Endothelial cell (in vitro differentiated cells): ENCODE data around the gene CCDC116. TPM values are rescaled to one million over a fixed set of nuclear protein-coding genes. Genes with fewer than 3 reads are reported as not detected.
"Not testable (repeated sequence)": the region's sequence is repeated elsewhere in the genome, so short reads cannot be mapped to it uniquely, and the experiment has no call there.

Source experiments
- DNase-seq: peaks from one replicate; pipeline ENCODE4 v3.0.0; 2021; ENCODE audit warnings: low spot score
- H3K27ac Mint-ChIP-seq: one replicate; pipeline ENCODE4 v1.8.0; 2021; ENCODE audit warnings: mixed read lengths, inconsistent platforms; ENCODE audit not compliant: unreplicated experiment
- H3K27me3 Mint-ChIP-seq: one replicate; pipeline ENCODE4 v1.8.0; 2021; ENCODE audit warnings: mild to moderate bottlenecking, moderate library complexity, mixed read lengths, inconsistent platforms; ENCODE audit not compliant: unreplicated experiment
- H3K36me3 Mint-ChIP-seq: one replicate; pipeline ENCODE4 v1.8.0; 2021; ENCODE audit warnings: mild to moderate bottlenecking, low read depth, mixed read lengths, inconsistent platforms; ENCODE audit not compliant: unreplicated experiment
- H3K4me1 Mint-ChIP-seq: one replicate; pipeline ENCODE4 v1.8.0; 2021; ENCODE audit warnings: mild to moderate bottlenecking, mixed read lengths, inconsistent platforms; ENCODE audit not compliant: unreplicated experiment
- H3K4me3 Mint-ChIP-seq: one replicate; pipeline ENCODE4 v1.8.0; 2021; ENCODE audit warnings: mild to moderate bottlenecking, mixed read lengths, inconsistent platforms; ENCODE audit not compliant: unreplicated experiment
- H3K9me3 Mint-ChIP-seq: one replicate; pipeline ENCODE4 v1.8.0; 2021; ENCODE audit warnings: mixed read lengths, inconsistent platforms; ENCODE audit not compliant: unreplicated experiment
- CTCF ChIP-seq: fragments of 200-600 bp; sonication (generic); IDR thresholded peaks from one replicate; pipeline ENCODE4 v1.5.0; 2021; ENCODE audit warnings: antibody characterized with exemption; ENCODE audit not compliant: unreplicated experiment
- total RNA-seq: library from RNA; stranded (reverse); fragmentation: NEBNext Ultra II Directional; extraction: Animal tissue kit (Norgen Biotek cat#: 25700); gene quantifications from one replicate; pipeline ENCODE4 v1.2.1, GENCODE V29; 2021; ENCODE audit not compliant: unreplicated experiment

CCDC116 gene
- total RNA-seq, 1 donor from 2014 or later = 0.36 TPM

- H3K27ac Mint-ChIP-seq = no peak overlapping the region
- no peak overlapping the region for H3K4me3 Mint-ChIP-seq
- TF ChIP-seq CTCF = no peak
- DNase-seq = no peak
- H3K9me3 Mint-ChIP-seq = no peaks in the 10 kb centered on the region
- no peaks in the 10 kb centered on the region for H3K4me1 Mint-ChIP-seq
- peaks cover 3% of the 10 kb centered on the region for H3K27me3 Mint-ChIP-seq
- H3K36me3 Mint-ChIP-seq = peaks cover 28% of the 10 kb centered on the region
Observed at GRCh38 chr22:21612858-21613257, 19.7 kb upstream of the CCDC116 start.

DNA sequence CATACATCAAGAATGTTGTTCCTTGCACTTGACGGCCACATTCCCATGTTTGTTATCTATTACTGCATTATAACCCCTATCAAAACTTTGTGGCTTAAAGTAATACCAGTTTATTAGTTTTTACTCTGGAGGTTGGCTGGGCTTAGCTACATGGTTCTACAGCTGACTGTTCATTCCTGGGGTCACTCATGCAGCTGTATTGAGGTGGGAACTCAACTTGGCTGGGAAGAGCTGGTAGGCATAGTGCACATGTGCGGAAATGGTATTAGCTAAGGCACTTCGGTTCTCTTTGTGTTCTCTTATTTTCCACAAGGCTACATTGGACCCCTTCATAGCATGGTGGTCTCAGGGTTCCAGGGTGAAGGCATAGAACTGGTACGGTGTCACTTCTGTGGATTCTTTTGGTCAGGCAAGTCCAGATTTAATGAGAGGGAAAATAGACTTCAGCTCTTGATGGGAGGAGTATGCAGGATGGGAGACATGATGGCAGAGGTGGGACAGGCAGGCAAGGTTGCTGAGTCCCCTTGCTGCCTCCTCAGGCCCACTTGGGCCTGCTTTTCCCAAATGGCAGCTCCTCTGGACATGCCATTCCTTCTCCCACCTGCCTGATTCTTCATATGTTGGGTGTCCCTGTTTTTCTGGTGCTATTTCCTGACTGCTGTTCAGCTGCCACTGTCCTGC, 18.9 kb upstream of the CCDC116 start:
- no peaks in the 10 kb centered on the region for H3K4me1 Mint-ChIP-seq
- H3K4me3 Mint-ChIP-seq = no peak overlapping the region
- peaks cover 3% of the 10 kb centered on the region for H3K27me3 Mint-ChIP-seq
- no peaks in the 10 kb centered on the region for H3K9me3 Mint-ChIP-seq
- no peak for TF ChIP-seq CTCF
- H3K36me3 Mint-ChIP-seq = peaks cover 28% of the 10 kb centered on the region
- H3K27ac Mint-ChIP-seq = no peak overlapping the region
- DNase-seq = no peak

DNA sequence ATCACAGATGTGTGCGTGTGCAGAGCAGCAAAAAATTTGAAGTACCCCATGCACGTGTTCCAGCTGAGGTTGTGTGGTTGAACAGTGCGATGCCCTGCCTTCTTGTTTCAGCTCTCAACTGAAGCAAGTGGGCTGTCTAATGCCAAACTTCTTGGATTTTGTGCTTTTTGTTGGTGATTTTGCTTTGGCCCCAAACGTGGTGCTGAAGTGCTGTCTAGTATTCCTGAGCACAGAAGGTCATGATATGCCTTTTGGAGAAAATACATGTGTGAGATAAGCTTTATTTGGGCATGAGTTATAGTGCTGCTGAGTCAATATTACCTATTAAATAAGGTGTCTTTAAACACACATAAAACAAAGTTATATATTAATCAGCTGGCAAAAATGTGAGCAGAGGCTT, 16.8 kb upstream of the CCDC116 start:
- Mint-ChIP-seq H3K27ac (no peak overlapping the region), H3K4me3 (no peak overlapping the region), H3K4me1 (no peaks in the 10 kb centered on the region), H3K27me3 (peaks cover 3% of the 10 kb centered on the region), H3K9me3 (no peaks in the 10 kb centered on the region), H3K36me3 (peaks cover 25% of the 10 kb centered on the region)
- no peak for DNase-seq
- no peak for TF ChIP-seq CTCF

- not testable (repeated sequence) for H3K4me1 Mint-ChIP-seq, H3K9me3 Mint-ChIP-seq, H3K27ac Mint-ChIP-seq, H3K4me3 Mint-ChIP-seq, DNase-seq, H3K27me3 Mint-ChIP-seq
- H3K36me3 Mint-ChIP-seq = peaks cover 17% of the 10 kb centered on the region
Observed at GRCh38 chr22:21617337-21617736, 15.2 kb upstream of the CCDC116 start.

DNA sequence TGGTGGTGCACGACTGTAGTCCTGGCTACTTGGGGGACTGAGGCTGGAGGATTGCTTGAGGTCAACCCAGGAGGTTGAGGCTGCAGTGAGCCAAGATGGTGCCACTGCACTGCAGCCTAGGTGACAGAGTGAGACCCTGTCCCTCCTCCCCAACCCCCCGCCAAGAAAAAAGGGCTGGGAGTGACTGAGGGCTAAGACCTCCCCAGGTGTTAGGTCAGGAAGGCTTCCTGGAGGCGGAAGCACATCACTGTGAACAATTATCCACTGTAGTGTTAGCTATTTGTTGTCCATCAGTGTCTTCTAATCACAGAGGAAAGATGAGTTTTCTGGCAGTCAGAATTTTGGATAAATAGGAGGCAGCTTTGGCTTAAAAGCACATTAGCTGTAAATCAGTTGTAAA, 11.5 kb upstream of the CCDC116 start:
- no peaks in the 10 kb centered on the region for H3K9me3 Mint-ChIP-seq
- no peak overlapping the region for H3K27ac Mint-ChIP-seq
- H3K4me1 Mint-ChIP-seq = peaks cover 4% of the 10 kb centered on the region
- H3K27me3 Mint-ChIP-seq = peaks cover 2% of the 10 kb centered on the region
- H3K4me3 Mint-ChIP-seq = no peak overlapping the region
- no peak for TF ChIP-seq CTCF
- H3K36me3 Mint-ChIP-seq = peaks cover 16% of the 10 kb centered on the region
- DNase-seq = no peak
